Kidney capillary endothelial cell (primary cell): Measurements from ENCODE around the gene NOTO.

Source experiments
- DNase-seq: peaks from one replicate; pipeline ENCODE4 v3.0.0-alpha.2; 2018; ENCODE audit warnings: low spot score

The NOTO gene

DNA sequence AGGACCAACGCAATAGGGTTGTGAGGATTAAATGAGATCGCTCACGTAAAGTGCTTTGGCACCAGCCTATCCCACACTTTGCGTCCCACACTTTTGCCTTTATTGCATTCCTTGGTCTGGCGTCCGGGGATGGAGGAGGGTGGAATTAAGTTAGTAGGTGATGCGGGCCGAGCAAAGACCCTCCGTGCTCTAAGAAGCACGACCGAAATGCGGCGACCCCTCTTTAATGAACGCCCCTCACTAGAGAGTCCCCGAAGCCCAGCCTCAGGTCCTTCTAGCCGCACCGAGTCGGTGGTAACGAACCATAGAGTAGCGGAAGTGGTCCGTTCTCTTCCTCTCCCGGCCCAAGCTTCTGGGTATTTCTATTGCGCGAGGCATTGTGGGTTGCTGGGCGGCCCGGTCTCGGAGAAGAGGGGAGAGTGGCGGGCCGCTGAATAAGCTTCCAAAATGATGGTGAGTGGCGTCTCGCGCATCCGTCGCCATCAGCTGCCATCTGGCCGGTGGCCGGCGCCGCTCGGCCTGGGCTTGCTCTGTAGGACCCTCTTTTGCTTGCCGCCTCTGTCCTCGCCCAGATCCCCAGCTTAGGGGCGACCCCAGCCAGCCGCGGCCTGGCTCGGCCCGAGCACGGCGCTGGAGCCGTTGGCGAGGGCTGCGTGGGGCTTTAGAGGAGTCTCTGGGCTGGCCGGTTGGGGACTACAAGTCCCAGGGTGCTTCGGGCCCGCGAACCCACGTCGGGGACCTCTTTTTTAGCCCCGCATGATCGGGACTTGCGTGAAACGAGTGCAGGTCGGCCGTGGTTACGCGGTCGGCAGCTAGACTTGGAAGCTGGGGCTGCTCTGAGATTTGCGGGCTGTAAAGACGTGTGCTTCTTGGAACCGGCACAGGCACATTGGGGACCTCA, 31.8 kb downstream of the NOTO start, which contains the start of gene CCT7:
Gene CCT7, plus strand, starts transcription at position 377 of the 901 bp plus-strand sequence. Its CDS starts 71 bp downstream, at position 448.
- DNase-seq: peak; percentile 84

DNA sequence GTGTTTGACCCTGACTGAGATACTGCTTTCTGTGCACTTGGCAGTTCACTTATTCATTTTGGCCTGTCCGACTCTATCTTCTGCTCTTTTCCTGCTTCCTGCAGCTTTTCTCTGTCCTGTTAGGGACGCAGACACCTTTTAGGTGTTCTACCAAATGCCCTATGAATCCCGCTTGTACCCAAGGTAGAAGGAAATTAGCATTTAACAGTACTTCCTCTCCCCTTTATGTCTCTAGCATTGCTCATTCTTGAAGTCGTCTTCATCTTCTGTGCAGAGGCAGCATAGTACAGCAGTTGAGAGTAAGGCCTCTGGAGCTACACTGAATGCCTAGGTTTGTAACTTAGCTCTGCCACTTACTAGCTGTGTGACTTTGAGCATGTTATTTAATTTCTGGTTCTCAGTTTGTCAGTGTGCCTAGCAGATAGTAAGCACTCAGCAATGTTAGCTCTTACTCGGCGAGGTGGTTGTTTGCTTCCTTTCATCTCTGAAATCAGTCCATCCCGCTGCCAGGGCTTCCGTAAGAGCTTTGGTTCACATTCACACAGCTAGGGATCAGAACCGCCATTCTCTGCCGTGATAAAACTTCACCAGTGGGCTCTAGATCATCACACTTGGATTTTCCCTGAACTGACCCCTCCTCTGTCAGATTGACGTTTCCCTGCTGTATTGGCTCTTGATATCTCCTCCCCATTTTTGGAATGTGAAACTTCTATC, 33.1 kb downstream of the NOTO start:
- DNase-seq: no peak

DNA sequence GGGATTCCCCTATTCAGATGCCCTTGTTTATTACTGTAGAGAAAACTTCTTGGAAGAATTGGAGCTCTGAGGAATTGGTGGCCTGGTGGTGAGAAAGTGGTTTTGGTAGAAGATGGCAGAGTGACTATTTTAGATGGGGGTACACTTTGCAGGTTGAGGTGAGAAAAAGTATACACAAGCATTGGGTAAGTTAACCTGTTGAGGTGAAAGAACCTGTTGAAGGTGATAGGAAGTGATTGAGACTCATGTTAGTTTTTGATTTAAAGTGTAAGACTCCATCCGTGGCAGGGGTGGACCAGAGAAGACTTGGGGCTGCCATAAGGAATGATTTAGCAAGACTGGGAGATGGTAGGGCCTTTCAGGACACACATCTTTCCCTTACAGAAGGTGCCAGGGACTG, 34.8 kb downstream of the NOTO start:
- DNase-seq: no peak

DNA sequence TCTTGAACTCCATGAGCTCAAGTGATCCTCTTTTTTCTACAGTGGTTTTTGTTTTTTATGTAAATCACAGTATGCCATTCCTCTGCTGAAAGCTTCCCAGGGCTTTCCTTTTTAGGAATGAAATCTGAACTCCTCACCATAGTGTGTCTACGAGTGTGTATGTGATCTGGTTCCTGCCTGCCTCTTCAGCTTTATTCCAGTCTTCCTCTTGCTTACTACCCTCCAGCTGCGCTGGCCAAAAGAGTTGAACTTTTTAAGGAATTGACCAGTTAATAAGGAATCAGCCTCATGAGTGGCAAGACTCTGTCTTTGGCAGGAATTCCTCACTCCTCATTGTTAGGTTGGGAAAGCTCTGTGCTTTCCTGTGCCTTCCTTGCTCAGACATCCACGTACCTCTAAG, 35.8 kb downstream of the NOTO start:
- DNase-seq: no peak

DNA sequence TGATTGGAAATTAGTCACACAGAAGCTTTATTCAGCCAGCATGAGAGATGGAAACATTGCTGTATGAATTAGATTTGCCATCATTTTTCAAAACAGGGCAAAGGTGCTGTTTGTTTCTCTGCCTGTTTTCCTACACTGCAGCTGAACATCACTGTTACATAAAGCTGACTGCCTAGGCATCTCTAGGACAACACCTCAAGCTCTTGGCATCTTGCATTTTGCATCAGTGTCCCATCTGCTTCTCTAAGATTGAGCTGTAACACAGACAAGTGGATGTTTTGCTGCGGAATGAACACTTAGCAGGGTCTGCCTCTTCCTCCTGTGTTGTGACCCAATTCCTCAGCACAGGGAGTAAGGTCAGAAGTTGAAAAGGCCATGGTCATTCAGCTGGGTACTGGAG, 36.6 kb downstream of the NOTO start:
- DNase-seq: no peak

DNA sequence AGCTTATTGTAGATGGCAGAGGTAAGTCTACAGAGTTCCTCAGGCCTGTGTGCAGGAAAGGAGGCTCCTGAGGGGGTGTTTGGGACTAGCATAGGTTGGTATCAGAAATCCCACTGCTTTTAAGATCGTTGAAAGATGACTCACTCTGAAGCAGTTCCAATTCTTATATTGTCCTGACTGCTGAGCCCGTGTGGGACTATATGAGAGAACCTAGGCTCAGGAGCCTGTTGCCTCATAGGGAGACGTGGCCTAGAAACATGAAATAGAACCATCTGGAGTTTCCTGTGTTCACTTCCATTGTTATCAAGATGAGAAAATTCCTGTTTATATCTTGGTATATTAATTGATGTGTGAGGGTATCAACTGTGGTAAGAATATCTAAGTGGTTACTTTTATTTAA, 37.4 kb downstream of the NOTO start:
- DNase-seq: peak; percentile 79

DNA sequence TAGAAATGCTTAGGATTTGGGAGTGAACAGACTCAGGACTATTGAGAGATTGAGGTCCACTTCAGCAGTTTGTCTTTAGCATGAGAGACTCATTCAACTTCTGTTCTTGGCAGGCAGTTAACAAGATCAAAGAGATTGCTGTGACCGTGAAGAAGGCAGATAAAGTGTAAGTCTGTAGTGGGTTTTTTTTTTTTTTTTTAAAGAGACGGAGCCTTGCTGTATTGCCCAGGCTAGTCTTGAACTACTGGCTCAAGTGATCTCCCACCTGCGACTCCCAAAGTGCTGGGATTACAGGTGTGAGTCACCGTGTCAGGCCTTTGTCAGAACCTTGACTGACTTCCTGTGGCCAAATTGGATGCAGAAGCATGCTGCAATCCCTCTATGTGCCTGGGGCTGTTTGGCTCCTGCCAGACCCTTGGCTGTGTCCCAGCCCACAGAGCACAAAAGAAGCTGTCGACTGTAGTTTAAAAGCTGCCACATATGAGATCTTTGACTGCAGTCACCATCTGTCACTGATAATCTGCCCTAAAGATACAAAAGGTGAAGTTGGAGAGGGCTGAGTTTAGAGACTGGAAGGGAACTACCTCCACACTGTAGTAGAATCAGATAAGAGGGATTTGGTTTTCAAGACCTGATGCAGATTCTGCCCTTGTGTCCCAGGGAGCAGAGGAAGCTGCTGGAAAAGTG, 41.7 kb downstream of the NOTO start:
- DNase-seq: no peak

DNA sequence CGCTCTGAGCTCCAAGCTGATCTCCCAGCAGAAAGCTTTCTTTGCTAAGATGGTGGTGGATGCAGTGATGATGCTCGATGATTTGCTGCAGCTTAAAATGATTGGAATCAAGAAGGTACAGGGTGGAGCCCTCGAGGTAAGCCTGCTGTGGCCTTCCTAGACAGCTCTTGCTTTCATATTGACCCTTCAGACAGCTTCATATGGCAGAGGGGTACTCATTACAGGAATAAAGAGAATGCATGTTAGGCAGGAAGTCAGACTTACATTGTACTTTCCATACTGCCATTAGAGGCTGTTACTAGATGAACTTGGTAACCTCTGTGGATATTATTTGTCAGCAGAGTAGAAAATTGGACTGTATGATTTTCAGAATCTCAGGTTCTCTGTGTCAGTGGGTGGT, 42.2 kb downstream of the NOTO start:
- no peak for DNase-seq

DNA sequence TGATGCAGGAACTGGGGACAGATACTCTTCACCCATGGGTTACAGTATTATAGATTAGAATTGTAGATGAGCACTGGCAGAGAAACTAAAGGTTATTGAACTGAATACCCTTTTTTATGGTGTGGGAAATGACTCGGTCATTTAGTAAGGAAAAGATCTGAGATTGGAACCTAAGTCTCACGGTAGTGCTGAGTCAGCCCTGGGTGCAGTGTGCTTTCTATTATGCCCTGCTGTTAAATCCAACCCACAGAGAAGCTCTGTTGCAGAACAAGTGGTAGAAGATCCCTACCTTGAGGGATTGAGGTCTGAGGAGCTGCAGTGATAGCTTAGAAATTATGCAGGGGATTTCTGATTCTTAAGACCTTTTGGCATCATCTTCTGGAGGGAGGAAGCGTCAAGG, 44.5 kb downstream of the NOTO start:
- no peak for DNase-seq

DNA sequence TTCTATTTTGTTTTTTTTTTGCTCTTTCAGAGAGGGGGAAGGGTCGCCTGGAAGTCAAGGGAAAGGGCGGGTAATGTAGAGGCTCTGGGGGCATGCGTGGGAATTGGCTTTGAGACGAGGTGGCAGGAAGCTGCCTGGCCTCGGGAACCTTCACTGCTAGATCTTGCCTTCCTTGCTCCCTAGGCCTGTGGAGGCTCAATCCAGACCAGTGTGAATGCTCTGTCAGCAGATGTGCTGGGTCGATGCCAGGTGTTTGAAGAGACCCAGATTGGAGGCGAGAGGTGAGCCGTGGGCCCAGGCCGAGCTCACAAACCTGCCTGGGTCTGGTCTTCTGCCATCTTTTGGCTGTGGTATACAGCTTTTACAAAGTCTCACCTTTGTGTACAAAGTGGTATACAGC, 47.3 kb downstream of the NOTO start:
- no peak for DNase-seq

DNA sequence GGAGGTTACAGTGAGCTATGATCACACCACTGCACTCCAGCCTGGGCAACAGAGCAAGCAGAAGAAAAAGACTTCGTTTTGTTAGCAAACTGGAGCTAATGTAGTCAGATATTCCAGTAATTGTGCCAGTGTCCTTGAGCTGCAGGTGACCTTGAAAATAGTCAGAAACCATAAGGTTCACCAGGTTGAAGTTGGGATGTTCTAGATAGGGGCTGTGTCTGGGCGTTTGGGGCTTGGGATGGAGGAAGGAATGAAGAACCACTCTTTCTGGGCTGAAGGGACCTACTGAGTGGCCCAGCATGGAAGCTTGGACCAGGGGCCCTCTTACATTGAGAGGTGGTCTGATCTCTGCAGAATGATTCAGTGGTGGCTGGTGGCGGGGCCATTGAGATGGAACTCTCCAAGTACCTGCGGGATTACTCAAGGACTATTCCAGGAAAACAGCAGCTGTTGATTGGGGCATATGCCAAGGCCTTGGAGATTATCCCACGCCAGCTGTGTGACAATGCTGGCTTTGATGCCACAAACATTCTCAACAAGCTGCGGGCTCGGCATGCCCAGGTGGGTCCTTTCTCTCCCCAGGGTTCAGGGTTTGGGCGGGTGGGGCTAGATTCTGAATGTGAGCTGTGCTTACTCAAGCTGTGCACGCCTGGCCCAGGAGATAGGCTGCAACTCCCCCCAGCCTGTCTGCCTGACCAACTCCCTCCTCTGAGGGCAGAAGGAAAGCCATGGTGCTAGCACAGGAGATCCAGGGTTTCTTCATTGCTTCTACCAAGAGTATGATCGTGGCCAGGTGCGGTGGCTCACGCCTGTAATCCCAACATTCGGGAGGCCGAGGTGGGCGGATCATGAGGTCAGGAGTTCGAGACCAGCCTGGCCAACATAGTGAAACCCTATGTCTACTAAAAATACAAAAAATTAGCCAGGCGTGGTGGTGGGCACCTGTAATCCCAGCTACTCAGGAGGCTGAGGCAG, 48.8 kb downstream of the NOTO start:
- DNase-seq: no peak

DNA sequence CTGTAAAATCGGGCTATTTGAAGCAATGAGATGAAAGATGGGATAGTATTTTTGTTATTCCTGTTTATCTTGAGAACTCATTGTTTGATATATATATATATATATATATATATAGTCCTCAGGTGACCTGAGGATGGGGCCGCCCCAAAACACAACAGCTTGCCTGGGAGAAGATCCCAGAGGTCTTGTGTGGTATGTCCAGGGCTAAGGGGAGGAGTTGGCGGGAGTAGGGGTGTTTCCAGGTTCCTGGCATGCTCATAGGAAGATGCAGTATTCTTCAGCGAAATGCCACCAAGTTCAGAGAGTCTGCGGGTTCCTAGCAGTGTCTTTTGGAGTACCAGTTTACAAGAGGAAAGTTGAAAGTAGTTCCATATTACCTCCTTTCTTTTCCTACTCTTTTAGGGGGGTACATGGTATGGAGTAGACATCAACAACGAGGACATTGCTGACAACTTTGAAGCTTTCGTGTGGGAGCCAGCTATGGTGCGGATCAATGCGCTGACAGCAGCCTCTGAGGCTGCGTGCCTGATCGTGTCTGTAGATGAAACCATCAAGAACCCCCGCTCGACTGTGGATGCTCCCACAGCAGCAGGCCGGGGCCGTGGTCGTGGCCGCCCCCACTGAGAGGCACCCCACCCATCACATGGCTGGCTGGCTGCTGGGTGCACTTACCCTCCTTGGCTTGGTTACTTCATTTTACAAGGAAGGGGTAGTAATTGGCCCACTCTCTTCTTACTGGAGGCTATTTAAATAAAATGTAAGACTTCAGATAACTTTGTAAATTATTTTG, 50.1 kb downstream of the NOTO start:
- DNase-seq: no peak

DNA sequence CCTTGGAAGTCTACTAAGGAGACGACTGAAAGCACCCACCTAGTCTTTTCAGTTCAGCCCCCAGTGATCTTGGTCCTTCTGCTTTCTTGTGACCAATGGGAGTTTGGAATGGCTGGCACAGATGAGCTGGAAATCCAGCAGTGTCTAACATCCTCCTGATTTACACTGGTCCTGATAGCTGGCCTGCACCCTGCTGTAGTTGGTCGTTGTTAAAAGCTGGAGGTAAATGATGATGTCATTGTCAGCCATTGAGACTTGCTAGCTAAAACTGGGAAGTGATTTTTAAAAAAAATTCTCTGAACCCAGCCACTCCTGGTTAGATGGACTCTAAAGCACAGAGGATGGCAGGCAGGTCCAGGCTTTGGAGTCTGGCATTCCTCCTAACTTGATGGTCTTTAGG, 51.0 kb downstream of the NOTO start:
- no peak for DNase-seq

DNA sequence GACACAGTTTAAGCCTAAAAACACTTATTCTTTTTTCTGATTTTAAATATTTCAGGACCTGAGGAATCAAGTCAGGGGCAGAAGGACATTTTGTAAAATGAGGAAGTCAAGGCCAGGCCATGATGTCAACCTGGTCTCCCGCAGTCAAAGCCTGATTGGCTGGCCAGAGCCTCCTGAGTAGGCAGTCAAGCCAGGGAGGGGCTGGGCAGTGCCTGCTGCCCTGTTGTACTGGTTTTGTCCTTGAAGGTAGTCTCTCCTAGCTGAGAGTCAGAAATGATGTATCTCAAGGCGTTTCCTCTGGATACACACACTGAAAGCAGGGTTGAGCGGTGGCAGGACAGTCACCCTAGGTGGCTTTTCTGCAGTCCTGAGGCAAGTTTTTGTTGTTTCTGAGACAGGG, 51.5 kb downstream of the NOTO start:
- DNase-seq: no peak

DNA sequence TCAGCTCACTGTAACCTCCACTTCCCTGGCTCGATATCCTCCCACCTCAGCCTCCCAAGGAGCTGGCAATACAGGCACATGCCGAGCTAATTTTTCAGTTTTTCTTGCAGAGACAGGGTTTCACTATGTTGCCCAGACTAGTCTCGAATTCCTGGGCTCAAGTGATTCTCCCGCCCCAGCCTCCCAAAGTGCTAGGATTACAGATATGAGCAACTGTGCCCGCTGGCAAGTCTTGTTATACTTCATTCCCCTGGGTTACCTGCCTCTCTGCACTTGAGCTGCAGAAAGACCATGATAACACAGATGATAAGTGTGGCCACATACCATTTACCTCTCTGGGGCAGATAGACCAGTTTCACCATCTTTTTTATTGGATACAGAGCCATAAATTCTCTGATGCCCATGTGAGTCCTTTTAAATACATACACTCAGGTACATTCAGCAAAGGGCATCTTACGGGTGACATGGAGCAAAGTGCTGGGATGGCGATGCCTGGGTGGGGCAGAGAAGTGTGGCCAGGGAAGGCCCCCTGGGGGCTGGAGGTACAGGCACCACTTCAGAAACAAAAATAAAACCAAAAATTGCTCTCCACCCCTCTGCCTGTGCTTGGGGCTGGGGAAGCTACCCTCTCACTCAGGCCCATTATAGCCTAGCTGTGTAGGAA, 52.1 kb downstream of the NOTO start:
- DNase-seq: no peak

DNA sequence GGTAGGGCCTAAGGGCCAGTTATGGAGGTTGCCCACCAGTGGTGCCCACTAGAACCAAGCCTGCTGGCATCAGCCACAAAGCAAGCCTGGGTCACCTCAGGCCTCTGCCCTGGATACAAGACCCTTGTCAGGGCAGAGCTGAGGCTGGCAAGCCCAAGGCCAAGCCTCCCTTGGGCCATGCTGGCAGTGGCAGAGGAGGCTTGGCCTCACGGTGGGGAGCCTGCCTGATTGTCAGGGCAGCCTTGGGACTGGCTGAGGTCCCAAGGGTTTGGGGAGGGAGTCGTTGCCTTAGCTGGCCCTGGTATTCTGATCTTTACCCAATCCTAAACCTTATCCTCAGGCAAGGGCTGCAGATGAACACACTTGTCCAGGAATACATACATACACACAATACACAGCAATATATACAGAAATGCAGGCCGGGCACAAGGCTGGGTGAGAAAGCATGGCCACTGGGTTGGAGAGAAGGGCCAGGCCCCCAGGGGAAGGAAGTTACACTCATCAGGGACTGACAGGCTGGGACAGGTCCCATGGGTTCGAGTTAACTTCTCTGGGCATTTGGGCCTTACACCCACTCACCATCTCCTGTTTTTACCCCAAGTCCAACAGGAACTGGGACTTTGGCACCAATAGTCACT, 52.8 kb downstream of the NOTO start:
- no peak for DNase-seq

DNA sequence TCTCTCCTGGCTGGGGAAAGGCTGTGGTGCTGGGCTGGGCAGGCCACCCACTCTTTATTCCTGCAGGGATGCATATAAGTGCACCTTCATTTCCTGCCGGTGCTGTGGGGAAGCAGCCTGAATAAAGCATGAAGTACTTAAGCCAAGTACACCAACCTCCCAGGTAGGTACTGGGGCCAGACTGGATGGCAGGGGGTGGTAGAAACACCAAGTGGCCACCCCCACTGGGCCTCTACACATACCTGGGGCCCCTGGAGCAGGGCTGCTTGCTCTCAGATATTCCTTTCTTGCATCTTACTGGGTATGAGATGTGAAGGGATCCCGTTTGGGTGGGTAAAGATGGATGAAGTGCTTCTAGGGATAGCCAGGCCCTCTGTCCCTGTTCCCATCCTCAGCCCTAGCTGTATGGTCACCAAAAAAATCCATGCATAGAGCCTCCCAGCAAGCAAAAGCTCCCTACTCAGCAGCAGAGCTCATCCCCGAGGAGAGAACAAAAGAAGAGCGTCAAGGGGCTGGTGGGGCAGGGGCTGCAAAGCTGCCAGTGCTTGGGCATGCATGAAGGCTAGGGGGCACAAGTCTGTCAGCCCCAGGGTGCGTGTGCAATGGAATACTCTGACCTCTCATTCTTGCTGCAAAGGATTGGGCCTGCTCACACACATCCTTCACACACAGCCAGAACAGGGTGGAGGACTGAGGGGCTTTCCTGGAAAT, 53.7 kb downstream of the NOTO start:
- no peak for DNase-seq

DNA sequence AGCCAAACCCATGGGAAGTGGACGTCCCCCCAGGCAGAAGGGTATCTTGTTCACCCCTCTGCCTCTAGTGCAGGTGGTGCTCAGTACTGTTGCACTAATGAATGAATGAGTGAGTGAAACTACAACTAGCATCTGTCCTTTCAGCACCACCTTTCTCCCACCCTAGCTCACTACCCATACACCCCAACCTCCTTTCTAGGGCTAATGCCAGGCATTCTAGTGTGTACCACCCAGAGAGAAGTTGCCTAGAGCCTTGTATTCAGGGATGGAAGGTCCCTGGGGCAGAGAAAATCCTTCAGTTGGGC, 54.2 kb downstream of the NOTO start:
- DNase-seq: no peak

DNA sequence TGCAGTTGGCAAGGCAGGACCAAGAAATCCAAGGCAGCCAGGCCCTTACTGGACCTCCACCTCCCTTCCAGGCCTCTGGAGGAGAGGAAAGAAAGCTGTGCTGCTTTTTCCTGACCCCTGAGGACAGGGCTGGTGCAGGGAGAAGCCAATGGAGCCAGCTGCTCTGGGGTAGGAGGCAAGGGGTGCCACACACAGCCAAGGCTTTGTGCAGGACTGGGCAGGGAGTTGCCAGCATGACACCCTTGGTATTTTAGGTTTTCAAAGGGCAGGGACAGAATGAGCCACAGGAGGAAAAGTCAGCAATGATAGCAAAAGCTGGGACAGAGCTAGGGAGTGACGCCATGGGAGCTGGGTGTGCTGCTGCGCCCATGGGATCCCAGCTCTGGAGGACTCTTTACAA, 54.6 kb downstream of the NOTO start:
- DNase-seq: no peak
